GM19193 (cell line): ENCODE data around the gene NRXN3.

Source experiments
- POLR2A ChIP-seq: IDR thresholded peaks from 4 replicates; pipeline ENCODE4 v1.6.1; 2011; ENCODE audit not compliant: insufficient read depth, insufficient read length; ENCODE audit errors: extremely low read depth

NRXN3 gene

GRCh38 chr14:79476552-79476951 lies 1306.4 kb downstream of the NRXN3 start:
- no peak for TF ChIP-seq POLR2A

- TF ChIP-seq POLR2A: no peak
Measured at GRCh38 chr14:79480212-79480611, 1310.0 kb downstream of the NRXN3 start.

GRCh38 chr14:79482825-79483224 lies 1312.7 kb downstream of the NRXN3 start:
- TF ChIP-seq POLR2A: no peak

DNA sequence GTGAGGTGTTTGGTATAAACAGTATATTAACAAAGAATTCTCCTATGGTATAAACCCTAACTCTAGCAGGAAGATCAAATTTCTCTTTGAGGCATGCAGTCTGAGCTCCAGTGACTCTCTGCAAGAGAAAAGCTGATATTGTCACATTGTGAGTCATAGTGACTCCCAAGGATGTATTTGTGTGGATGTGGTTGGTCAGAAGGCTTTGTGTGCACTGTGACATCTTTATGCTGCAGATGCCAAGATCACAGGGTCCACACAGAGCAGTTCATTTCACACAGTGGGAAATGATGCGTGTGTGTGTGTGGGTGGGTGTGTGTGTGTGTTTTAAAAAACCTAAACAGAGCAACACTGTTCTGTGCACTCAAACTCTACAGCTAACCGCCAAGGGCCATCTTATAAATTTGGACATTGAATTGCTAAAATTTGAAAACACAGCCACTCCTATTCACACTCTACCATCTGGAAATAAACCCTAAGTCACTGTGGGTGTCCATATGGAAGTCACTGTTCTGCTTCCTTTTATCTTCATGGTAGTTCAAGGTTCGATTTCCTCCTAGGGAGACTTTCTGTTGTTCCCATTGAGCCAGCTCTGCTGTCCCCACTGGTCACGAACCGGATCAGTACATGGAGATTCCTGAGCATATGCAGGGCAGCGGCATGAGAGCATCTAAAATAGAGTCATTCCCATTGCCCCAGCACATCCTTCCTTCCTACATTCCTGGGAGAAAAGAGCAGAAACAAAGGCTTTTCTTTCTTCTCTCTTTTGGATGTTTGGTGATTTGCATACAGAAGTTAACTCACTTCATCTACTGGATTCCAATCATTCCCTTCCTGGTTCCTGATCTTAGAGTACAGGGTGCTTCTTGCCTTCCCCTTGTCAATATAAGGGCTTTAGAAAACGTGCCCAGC lies 1313.6 kb downstream of the NRXN3 start:
- no peak for TF ChIP-seq POLR2A

DNA sequence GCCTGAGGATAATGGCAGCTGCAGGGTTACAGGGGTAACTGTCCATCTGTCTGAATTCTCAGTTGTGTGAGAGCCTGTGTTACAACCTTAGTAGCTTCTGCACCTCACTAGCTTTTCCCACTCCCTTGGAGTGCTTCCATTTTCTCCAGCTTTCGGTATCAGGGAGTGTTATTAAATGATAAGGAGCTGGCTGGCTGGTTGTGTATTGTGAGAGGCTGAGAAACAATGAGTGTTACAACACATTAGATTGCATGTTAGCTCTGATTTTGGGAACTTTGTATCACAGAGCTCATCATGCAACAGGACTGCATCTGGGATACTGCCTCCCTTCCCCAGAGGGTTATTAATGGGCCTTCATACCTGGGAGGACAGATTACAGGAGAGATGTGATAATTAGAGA lies 1317.5 kb downstream of the NRXN3 start:
- TF ChIP-seq POLR2A: no peak

DNA sequence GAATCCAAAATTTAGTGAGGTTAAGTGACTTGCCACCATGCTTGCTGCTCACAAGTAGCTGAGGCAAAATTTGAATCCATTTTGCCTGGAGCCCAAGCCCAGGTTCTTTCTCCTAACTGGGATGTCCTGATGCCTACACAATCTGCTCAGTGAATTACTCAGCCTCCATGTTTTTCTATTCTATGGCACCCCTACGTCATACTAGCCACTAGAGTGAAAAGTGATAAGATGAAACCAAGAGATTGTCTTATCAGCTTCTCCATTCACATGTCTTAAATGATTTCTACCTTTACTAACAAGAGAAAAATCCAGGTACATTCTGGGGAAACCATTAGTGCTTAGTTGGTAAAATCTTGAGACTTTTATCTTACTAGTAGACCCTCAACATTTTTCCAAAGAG lies 1321.0 kb downstream of the NRXN3 start:
- TF ChIP-seq POLR2A: no peak

DNA sequence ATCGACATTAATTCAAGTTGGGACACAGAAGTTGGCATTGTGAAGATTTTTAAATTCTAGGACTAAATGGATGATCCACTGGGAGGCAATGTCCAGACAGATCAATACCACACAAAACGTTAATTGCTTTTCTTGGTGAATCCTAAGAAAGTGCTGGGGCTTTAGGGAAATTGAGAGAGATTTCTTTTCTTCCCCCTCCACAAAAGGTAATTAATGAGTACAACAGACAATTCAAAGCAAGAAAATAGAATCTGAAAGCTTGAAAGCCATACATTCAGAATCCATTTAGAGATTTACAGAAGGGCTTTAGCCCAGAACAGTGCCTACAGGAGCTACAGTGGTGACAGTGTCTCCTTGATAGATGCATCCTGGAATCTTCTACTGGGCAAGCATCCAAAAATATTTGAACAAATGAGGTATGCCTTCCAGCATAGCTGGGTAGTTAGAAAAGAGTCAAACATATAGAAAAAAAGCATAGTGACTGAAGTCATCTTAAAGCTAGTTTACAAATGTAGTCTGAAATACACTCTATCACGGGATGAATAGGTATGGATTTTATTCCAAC lies 1323.0 kb downstream of the NRXN3 start:
- TF ChIP-seq POLR2A: no peak

GRCh38 chr14:79496701-79497100 lies 1326.5 kb downstream of the NRXN3 start:
- TF ChIP-seq POLR2A: no peak

DNA sequence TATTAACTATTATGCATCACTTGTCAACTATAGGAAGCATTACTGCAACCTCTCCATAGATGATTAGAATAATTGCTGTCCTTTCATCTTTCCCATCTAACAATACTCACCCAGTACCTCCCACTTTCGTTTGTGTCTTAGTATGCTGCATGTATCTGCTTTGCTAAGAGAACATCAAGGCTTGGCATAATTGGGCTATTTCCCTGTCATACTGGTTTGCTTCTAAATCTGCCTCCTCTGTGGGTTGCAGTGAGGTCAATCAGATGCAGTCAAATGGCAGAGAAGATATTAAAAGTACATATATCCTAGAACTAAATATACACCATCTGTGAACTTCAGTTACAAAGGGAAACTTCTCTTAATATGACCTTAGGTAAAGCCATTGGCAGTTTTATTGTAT lies 1330.3 kb downstream of the NRXN3 start:
- no peak for TF ChIP-seq POLR2A

- TF ChIP-seq POLR2A: no peak
Measured at GRCh38 chr14:79502136-79502750, 1332.1 kb downstream of the NRXN3 start.

- no peak for TF ChIP-seq POLR2A
Measured at GRCh38 chr14:79502751-79503148, 1332.6 kb downstream of the NRXN3 start.

GRCh38 chr14:79510659-79511058 lies 1340.5 kb downstream of the NRXN3 start:
- no peak for TF ChIP-seq POLR2A

- no peak for TF ChIP-seq POLR2A
Measured at GRCh38 chr14:79511146-79511545, 1341.0 kb downstream of the NRXN3 start.

DNA sequence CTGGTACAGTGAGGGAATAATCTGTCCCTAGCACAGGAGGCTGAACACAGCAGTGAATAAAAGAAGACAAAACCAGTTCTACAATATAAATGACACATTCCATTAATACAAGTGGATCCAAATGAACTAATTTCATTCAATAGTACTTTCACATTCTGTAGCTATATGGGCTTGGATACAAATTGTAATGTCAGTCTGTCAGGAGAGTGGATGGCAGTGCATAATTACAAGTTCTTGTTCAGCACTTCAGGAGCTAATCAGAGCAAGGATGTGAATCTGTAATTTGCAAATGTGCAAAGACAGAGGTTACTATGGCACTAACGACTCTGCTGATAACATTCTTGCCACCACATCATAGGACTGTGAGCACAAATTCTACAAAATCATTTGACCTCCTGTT lies 1343.3 kb downstream of the NRXN3 start:
- no peak for TF ChIP-seq POLR2A

GRCh38 chr14:79514700-79515099 lies 1344.5 kb downstream of the NRXN3 start:
- TF ChIP-seq POLR2A: no peak

- TF ChIP-seq POLR2A: no peak
Measured at GRCh38 chr14:79515158-79515557, 1345.0 kb downstream of the NRXN3 start.

DNA sequence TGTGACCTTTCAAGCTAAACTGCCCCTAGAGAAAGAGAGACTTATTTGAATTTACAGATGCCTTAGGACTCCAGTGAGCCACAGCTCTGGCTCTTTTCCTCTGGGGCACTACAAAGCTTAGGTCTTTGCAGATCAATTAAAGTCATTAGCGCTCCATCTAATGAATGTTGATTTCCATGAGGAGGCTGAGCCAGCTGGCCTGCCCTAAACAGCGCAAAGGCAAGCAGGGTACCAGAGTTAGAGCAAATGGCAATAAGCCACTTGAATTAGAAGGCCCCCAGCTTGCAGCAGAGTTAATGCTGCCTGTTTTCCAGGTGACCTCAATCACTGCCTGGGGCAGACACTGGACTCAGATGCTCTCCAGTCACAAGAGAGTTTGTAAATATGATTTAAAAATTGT lies 1345.8 kb downstream of the NRXN3 start:
- no peak for TF ChIP-seq POLR2A

GRCh38 chr14:79525416-79525815 lies 1355.2 kb downstream of the NRXN3 start:
- TF ChIP-seq POLR2A: no peak
